ENCODE measurements around the gene DAB1. TPM values are rescaled to one million over a fixed set of nuclear protein-coding genes. Genes with fewer than 3 reads are reported as not detected.

DAB1 gene
- total RNA-seq, 1 experiment from 2014 or later: not detected

DNA sequence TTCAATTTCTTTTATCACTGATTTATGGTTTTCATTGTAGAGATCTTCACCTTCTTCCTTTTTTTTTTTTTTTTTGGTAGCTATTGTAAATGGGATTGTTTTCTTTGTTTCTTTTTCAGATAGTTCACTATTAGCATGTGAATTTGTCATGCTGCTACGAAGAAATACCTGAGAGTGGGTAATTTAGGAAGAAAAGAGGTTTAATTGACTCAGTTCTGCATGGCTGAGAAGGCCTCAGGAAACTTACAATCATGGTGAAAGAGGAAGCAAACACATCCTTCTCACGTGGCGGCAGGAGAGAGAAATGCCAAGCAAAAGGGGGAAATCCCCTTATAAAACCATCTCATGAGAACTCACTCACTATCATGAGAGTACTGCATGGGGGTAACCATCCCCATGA is 66.4 kb downstream of the DAB1 start:
- intact Hi-C loops (cut with micrococcal nuclease): no loop called here
- H3K36me3 ChIP-seq (ENCODE audit: control insufficient read depth in 1 of 2, insufficient read depth in 2 of 2, low read length in 2 of 2): no peaks in the 10 kb centered on the region
- no peak overlapping the region for H3K4me3 ChIP-seq (replicated peaks in 1 of 2; ENCODE audit: low read depth in 1 of 2, low read length in 2 of 2)
- H3K27ac ChIP-seq (ENCODE audit: low read depth, low read length): no peak overlapping the region
- ATAC-seq (no peak), DNase-seq (ENCODE audit: low read depth, low spot score) (no peak)
- H3K9me2 ChIP-seq (ENCODE audit: insufficient read depth): no peaks in the 10 kb centered on the region
- no peaks in the 10 kb centered on the region for H4K20me1 ChIP-seq (ENCODE audit: insufficient read depth)
- H3K9me3 ChIP-seq (ENCODE audit: control insufficient read depth in 1 of 2, insufficient read depth in 1 of 2, low read depth in 1 of 2, low read length in 2 of 2): no peaks in the 10 kb centered on the region
- no peak overlapping the region for H3K4me2 ChIP-seq (ENCODE audit: low read length)
- TF ChIP-seq JUND (IDR thresholded peaks at IDR 0.05) (no peak), EGR1 (IDR thresholded peaks at IDR 0.05; ENCODE audit: low read depth) (no peak), CBX3 (IDR thresholded peaks at IDR 0.05; ENCODE audit: low read depth) (no peak), ZFX (IDR thresholded peaks at IDR 0.05) (no peak)
- ChIA-PET CTCF (no interaction called here), POLR2A (no interaction called here), RAD21 (ENCODE audit: low non-redundant PET in 1 of 2, low total read pairs in 2 of 2, uncharacterized antibody in 2 of 2, unreplicated experiment in 2 of 2) (no interaction called here)
- no peaks in the 10 kb centered on the region for H3K79me2 ChIP-seq (ENCODE audit: insufficient read depth, low read length)
- H3K9ac ChIP-seq (ENCODE audit: low read length): no peak overlapping the region
- BruUV-seq (replicated peaks): no TSS peak
- no peak overlapping the region for H2AFZ ChIP-seq (ENCODE audit: low read depth, low read length, poor library complexity, severe bottlenecking)
- H3K4me1 ChIP-seq (ENCODE audit: control insufficient read depth in 1 of 2, insufficient read depth in 2 of 2, low read length in 2 of 2): no peaks in the 10 kb centered on the region
- H3K27me3 ChIP-seq (ENCODE audit: insufficient read depth, low read length): no peaks in the 10 kb centered on the region

GRCh38 chr1:57353654-57354053 is 70.2 kb downstream of the DAB1 start:
- no peak overlapping the region for H3K4me2 ChIP-seq (ENCODE audit: low read length)
- H3K4me3 ChIP-seq (replicated peaks in 1 of 2; ENCODE audit: low read depth in 1 of 2, low read length in 2 of 2): no peak overlapping the region
- no peaks in the 10 kb centered on the region for H4K20me1 ChIP-seq (ENCODE audit: insufficient read depth)
- no peak for ATAC-seq
- H3K9ac ChIP-seq (ENCODE audit: low read length): no peak overlapping the region
- intact Hi-C loops (cut with micrococcal nuclease): no loop called here
- no peaks in the 10 kb centered on the region for H3K4me1 ChIP-seq (ENCODE audit: control insufficient read depth in 1 of 2, insufficient read depth in 2 of 2, low read length in 2 of 2)
- H3K9me3 ChIP-seq (ENCODE audit: control insufficient read depth in 1 of 2, insufficient read depth in 1 of 2, low read depth in 1 of 2, low read length in 2 of 2): no peaks in the 10 kb centered on the region
- DNase-seq (ENCODE audit: low read depth, low spot score): no peak
- no peak overlapping the region for H3K27ac ChIP-seq (ENCODE audit: low read depth, low read length)
- H3K36me3 ChIP-seq (ENCODE audit: control insufficient read depth in 1 of 2, insufficient read depth in 2 of 2, low read length in 2 of 2): no peaks in the 10 kb centered on the region
- no peak overlapping the region for H2AFZ ChIP-seq (ENCODE audit: low read depth, low read length, poor library complexity, severe bottlenecking)
- H3K79me2 ChIP-seq (ENCODE audit: insufficient read depth, low read length): no peaks in the 10 kb centered on the region
- ChIA-PET RAD21 (ENCODE audit: low non-redundant PET in 1 of 2, low total read pairs in 2 of 2, uncharacterized antibody in 2 of 2, unreplicated experiment in 2 of 2) (no interaction called here), CTCF (no interaction called here), POLR2A (no interaction called here)
- BruUV-seq (replicated peaks): no TSS peak
- H3K27me3 ChIP-seq (ENCODE audit: insufficient read depth, low read length): no peaks in the 10 kb centered on the region; the same call in 1 of the 2 replicates
- TF ChIP-seq TCF7L2 (IDR thresholded peaks at IDR 0.05; ENCODE audit: borderline replicate concordance, extremely low read depth, insufficient read depth, insufficient read length) (no peak), POLR2A (IDR thresholded peaks at IDR 0.05; ENCODE audit: borderline replicate concordance, extremely low read depth, insufficient read depth, insufficient read length) (no peak), EGR1 (IDR thresholded peaks at IDR 0.05; ENCODE audit: low read depth) (no peak), ELF1 (IDR thresholded peaks at IDR 0.05; ENCODE audit: borderline replicate concordance, low read depth) (no peak), ZNF274 (IDR thresholded peaks at IDR 0.05; ENCODE audit: low read depth, low read length) (no peak)
- TF ChIP-seq, protein P1, sequence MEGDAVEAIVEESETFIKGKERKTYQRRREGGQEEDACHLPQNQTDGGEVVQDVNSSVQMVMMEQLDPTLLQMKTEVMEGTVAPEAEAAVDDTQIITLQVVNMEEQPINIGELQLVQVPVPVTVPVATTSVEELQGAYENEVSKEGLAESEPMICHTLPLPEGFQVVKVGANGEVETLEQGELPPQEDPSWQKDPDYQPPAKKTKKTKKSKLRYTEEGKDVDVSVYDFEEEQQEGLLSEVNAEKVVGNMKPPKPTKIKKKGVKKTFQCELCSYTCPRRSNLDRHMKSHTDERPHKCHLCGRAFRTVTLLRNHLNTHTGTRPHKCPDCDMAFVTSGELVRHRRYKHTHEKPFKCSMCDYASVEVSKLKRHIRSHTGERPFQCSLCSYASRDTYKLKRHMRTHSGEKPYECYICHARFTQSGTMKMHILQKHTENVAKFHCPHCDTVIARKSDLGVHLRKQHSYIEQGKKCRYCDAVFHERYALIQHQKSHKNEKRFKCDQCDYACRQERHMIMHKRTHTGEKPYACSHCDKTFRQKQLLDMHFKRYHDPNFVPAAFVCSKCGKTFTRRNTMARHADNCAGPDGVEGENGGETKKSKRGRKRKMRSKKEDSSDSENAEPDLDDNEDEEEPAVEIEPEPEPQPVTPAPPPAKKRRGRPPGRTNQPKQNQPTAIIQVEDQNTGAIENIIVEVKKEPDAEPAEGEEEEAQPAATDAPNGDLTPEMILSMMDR (IDR thresholded peaks at IDR 0.05 in 2 of 3, conservative IDR thresholded peaks at IDR 0.05 in 1 of 3; ENCODE audit: borderline replicate concordance in 1 of 3, insufficient read depth in 1 of 3, low read depth in 2 of 3, low read length in 2 of 3): no peak
- TF ChIP-seq, protein P2, sequence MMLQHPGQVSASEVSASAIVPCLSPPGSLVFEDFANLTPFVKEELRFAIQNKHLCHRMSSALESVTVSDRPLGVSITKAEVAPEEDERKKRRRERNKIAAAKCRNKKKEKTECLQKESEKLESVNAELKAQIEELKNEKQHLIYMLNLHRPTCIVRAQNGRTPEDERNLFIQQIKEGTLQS (IDR thresholded peaks at IDR 0.05): no peak
- TF ChIP-seq, protein P3, sequence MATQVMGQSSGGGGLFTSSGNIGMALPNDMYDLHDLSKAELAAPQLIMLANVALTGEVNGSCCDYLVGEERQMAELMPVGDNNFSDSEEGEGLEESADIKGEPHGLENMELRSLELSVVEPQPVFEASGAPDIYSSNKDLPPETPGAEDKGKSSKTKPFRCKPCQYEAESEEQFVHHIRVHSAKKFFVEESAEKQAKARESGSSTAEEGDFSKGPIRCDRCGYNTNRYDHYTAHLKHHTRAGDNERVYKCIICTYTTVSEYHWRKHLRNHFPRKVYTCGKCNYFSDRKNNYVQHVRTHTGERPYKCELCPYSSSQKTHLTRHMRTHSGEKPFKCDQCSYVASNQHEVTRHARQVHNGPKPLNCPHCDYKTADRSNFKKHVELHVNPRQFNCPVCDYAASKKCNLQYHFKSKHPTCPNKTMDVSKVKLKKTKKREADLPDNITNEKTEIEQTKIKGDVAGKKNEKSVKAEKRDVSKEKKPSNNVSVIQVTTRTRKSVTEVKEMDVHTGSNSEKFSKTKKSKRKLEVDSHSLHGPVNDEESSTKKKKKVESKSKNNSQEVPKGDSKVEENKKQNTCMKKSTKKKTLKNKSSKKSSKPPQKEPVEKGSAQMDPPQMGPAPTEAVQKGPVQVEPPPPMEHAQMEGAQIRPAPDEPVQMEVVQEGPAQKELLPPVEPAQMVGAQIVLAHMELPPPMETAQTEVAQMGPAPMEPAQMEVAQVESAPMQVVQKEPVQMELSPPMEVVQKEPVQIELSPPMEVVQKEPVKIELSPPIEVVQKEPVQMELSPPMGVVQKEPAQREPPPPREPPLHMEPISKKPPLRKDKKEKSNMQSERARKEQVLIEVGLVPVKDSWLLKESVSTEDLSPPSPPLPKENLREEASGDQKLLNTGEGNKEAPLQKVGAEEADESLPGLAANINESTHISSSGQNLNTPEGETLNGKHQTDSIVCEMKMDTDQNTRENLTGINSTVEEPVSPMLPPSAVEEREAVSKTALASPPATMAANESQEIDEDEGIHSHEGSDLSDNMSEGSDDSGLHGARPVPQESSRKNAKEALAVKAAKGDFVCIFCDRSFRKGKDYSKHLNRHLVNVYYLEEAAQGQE (IDR thresholded peaks at IDR 0.05; ENCODE audit: low read depth): no peak
- no peaks in the 10 kb centered on the region for H3K9me2 ChIP-seq (ENCODE audit: insufficient read depth)

All from HCT116 (cell line).